GM19455 (cell line): Measurements from ENCODE around the gene TPO.
"Not testable (repeated sequence)": the region's sequence is repeated elsewhere in the genome, so short reads cannot be mapped to it uniquely, and the experiment has no call there.

ENCODE experiments used
- ATAC-seq: cut with Tn5 transposase; IDR thresholded peaks from one replicate; pipeline ENCODE4 v1.9.1; 2021; ENCODE audit not compliant: unreplicated experiment

The TPO gene

DNA sequence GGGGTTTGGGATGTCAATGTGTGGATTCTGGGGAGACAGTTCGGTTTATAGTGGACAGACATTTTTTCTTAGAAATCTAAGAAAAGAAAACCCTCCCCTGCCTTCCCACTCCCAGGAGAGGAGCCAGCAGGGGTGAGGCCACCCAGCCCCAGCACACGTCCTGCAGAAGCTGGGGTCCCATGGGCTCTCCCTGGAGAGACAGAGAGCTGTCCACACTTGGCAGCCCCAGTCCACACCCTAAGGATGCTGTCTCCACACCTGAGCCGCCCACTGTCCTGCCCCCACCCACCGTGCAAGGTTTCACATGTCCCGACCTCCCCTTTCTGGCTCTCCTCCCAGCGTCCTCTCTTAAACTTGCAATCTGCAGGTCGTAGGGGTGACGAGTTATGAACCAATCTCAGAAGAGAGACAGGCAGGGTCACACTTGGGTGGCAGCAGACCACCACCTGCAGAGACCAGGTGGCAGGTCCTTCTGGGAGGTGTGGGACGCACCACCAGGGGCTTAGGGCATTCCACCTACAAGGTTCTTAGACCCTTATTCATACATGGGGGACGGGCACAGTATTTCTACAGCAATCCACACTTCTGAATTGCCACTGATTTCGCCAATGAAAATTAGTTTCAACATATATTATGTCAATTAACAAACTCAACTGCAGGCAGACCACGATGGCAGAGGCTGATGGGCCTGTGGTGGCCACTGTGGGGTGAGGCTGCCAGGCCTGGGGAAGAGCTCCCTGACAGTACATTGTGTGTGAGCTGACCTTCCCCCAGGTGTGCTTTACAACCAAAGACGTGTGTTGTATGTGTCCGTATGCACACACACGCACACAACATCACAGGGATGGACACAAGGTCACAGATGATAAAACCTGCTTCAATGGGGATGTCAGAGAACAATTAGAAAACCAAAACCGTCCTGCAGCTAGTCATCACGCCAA, 158.5 kb downstream of the TPO start:
- ATAC-seq: no peak

DNA sequence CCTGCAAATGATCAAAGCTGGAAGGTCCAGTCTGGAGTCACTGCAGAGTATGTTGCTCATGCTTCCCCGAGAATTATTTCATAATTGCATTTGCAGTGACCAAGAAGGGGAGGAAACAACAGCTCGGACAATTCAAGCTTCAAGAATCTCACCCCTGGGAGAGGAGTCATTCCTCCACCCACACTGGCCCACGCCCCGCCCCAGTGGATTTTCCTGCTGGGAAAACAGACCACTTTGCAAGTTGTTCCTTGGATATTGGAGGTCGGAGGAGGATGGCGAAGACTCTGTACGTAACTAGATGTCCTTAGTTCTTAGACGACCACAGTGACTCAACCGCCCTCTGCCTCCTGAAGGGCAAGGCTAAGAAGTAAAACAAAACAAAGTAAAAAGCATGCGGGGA, 159.4 kb downstream of the TPO start:
- no peak for ATAC-seq

DNA sequence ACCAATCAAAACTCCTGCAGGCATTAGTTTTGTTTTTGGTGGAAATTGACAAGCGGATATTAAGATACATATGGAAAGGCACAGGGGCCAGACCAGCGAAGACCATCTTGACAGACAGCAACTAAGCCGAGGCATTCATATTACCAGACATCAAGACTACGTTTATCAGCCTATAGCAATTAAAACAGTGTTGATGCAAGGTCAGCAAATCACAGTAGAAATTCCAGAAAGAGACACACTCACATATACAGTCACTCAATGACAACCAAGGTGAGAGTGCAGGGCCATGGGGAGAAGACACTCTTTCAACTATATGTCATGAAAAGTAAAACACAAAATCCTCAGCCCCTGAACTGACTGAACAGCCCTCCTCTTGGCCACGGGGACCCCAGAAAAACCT, 164.6 kb downstream of the TPO start:
- no peak for ATAC-seq

DNA sequence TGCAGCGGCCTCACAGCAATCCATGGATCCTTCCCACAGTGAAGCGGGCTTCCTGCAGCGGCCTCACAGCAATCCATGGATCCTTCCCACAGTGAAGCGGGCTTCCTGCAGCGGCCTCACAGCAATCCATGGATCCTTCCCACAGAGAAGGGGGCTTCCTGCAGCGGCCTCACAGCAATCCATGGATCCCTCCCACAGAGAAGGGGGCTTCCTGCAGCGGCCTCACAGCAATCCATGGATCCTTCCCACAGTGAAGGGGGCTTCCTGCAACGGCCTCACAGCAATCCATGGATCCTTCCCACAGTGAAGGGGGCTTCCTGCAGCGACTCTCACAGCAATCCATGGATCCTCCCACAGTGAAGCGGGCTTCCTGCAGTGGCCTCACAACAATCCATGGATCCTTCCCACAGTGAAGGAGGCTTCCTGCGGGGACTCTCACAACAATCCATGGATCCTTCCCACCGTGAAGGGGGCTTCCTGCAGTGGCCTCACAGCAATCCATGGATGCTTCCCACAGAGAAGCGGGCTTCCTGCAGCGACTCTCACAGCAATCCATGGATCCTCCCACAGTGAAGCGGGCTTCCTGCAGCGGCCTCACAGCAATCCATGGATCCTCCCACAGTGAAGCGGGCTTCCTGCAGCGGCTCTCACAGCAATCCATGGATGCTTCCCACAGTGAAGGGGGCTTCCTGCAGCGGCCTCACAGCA, 168.1 kb downstream of the TPO start:
- not testable (repeated sequence) for ATAC-seq

DNA sequence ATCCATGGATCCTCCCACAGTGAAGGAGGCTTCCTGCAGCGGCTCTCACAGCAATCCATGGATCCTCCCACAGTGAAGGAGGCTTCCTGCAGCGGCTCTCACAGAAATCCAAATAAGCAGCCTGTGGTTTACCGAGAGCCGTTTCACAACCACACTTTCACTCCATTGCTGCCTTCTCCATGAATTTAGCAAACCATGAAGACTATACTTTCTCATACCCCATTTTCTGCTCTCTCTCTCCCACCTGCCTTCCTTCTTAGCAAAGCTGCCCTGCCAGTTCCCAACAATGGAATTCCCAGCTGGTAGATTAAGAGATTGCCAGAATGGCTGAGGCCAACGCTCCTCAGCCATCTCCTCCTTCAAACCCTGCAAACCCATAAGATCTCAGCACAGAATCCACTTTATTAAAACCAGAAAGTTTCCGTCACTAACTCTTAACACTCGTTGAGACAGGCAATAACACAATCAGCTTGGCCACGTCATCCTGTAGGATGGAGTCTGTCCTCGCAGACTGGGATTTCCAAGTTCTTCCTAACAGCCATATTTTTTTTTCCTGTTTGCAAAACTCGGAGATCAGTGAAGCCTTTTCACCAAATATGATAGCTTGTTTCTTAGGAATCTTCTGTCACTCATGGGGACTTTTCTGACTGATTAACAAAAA, 168.8 kb downstream of the TPO start:
- ATAC-seq: no peak

DNA sequence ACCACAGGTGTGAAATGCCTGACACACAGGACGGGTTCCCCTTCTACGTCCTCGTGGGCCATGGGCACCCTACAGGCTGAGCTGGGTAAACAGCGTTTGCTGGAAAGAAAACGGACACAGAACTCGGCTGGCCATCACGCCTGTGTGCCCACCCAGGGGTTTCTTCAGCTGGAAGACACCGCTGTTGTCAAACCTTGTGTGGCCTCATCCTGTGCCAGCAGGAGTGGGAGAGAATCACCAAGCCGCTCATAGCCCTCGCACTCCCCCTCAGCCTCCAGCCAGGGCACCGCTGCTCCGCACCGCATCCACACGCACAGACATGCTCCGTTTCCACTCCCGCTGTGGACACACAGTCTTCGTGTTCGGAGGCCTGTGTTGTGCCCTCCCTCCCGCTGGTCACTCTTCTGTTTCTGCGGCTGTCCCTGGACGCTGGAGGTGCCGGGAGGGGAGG, 169.7 kb downstream of the TPO start:
- no peak for ATAC-seq

DNA sequence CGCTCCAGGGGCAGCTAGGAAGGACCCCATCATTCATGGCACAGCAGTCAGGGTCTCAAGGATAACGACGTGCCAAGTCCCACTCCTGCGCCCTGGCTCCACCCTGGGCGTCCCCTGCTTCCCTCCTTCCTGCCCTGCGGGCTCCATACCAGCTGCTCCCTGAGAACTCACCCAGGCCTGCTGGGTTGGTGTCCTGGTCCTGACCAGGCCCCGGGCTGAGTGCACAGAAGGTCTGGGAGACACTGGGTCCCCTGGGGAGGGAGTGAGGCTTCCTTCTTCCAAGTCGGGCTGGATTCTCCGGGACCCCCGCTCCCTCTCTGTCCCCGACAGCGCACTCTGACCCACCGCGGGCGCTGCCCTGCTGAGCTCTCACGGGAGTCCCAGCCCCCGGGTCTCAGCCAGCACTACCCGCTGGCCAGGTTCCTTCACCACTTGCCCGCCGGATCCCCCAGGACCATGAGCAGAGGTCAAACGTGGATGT, 170.8 kb downstream of the TPO start:
- ATAC-seq: no peak

DNA sequence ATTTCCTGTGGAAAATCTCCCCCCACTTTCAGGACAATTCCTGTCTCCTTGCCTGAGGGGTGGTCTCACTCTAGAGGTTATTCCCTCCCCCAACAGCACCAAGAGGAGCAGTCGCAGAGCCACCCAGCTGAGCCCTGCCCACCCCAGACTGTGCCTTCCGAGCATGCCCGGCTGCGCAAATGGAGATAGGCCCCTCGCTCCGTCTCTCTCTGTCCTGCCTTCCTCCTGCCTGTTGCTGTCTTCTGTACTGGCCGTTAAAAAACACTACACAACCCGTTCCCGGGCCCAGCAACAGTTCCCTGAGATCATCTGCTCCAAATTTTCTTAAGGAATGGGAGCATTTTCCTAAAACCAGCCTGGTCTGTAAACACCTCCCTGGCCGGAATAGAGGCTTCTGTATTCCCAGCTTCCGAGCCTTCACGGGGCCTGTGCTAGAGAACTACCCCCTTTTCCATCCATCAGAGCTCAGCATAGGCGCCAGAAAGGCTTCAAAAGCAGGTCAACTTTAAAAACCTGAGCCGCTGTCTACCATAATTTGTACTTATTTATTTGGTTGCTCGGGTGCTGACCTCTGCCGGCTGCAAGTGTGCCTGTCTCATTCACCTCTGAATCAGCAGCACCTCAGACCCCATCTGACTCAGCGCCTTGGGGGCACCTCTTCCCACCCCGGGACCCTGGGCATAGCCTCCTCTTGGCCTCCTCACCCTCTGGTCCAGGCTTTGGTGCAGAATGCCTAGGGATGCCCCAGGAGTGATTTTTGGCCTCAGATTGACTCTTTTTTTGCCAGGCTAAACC, 171.6 kb downstream of the TPO start:
- ATAC-seq: no peak

DNA sequence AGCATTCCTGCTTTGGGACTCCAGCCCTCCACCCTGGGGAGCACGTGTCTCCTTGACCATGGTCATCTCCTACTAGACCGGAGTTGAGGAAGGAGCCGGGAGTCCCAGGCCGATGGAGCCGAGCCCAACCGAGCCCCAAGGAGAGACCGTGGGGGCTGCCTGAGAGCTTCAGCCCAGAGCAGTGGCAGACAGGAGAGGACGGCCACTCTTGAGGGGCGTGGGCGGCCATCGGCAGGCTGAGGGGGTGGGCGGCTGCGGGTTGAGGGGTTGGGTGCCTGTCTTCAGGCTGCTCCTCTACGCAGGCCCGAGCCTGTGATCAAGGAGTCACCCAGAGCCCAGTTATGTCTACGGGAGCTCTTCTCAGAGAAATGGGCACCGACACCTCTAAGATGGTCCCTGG, 172.4 kb downstream of the TPO start:
- ATAC-seq: no peak

DNA sequence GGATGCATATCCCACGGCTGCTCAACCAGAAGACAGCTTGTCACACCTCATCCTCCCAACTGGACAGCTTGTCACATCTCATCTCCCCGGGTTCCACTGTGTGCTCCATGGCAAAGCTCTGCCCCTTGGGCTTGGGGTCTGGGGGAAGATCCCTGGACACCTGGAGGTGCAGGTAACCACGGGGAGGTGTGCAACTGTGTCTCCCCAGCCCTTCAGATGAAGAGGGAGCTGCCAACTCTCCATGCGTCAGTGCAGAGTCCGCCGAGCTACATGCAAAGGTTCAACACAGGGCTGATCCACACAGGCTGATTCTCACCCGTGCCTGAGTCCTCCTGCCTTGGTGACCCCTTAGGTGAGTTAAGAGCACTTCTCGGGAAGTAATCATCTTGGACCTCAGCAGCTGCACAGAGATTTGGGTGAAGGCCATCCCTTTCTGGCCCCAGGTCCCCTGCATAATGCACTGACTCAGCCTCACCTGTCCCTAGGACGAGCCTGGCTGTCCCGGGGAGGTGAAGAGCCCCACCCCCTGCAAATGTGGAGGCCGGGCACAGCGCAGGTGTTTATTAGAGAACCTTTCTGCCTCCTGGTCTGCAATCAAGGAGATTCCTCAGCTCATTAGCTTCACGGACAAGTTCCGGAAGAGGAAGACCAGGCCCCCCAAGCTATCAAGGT, 173.1 kb downstream of the TPO start:
- ATAC-seq: no peak

DNA sequence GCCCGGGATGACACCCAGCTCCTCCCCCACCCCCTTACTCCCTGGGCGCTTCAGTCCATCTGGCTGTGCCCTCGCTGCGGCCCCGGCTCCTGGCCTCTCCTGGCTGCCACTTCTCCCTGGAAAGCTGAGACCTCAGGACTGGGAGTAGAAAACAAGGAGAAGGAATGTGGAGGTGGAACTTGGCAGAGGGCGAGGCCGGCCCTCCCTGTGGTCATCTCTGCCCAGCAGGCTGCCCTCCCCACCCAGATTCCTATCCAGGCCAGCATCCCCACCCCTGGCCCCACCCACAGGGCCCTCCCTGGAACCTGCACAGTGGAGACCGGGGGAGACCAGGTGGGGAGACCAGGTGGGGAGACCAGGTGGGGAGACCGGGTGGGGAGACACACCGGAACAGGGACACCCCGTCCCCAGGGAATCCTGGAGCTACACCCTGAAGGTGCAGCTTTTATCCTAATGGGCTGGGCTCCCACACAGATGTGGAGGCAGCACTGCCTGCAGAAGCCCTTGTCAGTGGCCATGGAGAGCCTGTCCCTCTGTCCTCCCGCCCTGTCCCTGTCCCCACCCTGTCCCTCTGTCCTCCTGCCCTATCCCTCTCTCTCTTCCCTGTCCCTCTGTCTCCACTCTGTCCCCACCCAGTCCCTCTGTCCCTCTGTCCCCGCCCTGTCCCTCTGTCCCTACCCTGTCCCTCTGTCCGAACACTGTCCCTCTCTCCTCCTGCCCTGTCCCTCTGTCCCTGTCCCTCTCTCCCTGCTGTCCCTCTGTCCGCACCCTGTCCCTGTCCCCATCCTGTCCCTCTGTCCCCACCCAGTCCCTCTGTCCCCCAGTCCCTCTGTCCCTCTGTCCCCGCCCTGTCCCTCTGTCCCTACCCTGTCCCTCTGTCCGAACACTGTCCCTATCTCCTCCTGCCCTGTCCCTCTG, 173.9 kb downstream of the TPO start:
- no peak for ATAC-seq

DNA sequence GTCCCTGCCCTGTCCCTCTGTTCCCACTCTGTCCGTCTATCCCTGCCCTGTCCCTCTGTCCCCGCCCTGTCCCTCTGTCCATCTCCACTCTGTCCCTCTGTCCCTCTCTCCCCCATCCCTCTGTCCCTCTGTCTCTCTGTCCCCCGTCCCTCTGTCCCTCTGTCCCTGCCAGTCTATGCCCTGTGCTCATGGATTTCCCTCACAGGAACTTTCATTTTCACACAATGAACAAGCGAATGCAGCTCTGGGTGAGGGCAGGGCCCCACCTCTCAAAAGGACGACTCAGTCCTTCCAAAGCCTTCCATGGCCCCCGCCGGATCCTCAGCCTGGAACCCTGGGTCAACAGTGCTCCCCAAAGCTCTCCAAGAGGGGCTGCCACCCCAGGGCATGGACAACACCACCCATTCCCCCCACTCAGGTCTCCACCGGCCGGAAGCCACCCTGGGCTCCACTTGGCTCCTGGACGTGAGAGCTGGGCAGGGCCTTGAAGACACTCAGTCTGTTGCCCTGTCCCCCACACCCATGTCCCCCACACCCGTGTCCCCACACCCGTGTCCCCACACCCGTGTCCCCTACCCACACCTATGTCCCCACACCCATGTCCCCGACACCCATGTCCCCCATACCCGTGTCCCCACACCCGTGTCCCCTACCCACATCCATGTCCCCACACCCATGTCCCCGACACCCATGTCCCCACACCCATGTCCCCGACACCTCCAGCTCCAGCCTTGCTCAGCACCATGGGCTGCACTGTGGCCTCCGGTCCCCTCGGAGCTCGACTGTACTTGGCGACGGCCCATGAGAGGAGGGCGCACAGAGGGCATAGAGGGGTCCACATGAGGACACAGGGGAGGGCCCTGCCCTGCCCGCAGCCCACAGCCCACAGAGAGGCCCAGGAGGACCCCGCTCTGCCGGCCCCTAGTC, 175.1 kb downstream of the TPO start:
- ATAC-seq: no peak

DNA sequence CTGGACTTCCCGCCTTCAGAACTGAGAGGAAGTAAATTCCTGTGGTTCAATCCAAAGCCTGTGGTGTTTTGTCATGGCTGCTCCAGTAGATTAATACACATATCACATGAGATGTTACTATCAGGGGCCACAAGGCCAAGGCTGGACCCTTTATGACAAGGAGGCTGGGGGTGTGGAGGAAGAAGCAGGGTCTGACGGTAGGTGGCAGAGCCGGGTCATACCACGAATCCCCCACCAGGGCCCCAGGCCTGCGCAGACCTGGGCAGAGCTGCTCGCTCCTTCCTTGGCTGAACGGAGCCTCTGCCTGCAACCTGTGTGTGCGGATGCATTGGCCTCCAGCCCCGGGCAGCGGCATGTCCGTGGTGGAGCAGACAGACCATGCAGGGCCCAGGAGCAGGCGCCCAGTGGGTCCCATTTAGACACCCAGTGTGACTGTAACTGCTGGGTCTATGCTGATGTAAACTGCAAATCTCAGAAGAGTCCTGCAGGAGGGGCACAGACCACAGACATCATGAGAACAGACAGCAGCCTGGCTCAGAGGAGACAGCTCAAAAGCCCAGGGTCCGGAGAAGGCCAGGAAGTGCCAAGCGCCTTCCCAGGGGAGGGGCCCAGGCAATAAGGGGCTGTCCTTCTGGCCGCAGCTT, 175.8 kb downstream of the TPO start:
- ATAC-seq: no peak

DNA sequence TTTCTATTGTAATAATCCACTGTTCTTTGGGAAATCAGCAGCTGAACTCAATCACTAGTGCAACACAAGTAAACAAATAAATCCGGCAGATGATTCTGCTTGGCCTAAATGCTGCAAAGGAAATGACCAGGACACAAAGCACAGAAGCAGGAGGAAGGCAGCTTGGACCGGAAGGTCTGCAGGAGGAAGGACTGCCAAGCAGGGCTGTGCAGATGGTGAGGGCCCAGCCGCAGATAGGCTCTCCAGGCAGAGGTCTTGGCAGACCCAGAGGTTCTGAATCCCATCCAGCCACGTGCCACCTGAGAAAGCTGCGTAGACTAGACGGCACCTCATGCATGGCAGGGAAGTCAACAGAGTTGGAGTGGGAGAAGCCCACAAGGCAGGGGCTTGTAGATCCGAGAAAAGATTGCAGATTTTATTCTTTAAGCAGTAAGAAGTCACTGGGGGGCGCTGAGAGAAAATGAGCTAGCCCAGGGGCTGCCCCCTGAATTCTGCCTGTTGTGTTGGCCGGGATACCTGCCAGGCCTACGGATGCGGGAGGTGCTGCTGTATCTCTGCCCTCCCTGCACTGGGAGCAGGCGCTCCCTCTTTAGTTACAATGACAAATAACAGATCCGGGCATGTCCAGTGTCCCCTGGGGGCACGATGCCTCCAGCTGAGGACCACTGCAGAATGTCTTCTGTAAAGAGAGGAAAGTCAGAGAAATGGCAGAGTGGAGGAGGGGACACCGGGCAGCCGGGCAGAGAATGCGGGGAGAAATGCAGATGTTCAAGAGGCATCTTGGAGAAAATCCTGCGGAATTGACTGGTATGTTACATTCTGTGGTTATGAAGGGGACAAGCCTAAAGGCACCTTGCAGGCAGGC, 177.6 kb downstream of the TPO start:
- ATAC-seq: no peak

DNA sequence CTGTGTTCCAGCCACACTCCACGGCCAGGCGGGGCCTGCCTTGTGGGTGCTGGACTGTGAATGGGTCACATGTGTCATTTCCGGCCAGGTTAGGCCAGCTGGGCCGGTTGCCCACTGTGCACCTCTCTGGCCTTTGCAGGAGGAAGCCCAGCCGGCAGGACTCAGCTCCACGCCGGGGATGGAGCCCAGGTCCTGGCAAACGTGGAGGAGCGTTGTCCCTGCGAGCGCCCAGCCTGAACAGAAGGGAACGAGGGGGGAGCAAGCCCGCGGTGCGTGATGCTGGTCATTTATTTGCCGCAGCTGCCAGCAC, 178.2 kb downstream of the TPO start:
- no peak for ATAC-seq
